K562 (cell line): ENCODE results near the gene CABLES1. TPM values are rescaled to one million over a fixed set of nuclear protein-coding genes. Genes with fewer than 3 reads are reported as not detected.

Experiments used
- DDX20 ChIP-seq: fragments of 450-650 bp; IDR thresholded peaks from 2 replicates; pipeline ENCODE4 v1.6.1; 2016; ENCODE audit warnings: missing genetic modification characterization, low read depth, mild to moderate bottlenecking, missing compliant biosample characterization, moderate library complexity
- E2F6 ChIP-seq, 2 experiments: IDR thresholded peaks; 2 replicates each; pipeline ENCODE4 v1.6.1; 2011; ENCODE audit warnings: borderline replicate concordance in 1 of 2, control low read depth in 1 of 2, low read depth in 1 of 2, low read length in 1 of 2, mild to moderate bottlenecking in 1 of 2, mixed read lengths in 1 of 2, moderate library complexity in 1 of 2; ENCODE audit not compliant: insufficient read depth in 1 of 2, insufficient read length in 1 of 2, poor library complexity in 1 of 2, severe bottlenecking in 1 of 2; ENCODE audit errors: extremely low read depth in 1 of 2
- EP400 ChIP-seq: fragments of 450-650 bp; IDR thresholded peaks from 2 replicates; pipeline ENCODE4 v1.6.1; 2017; ENCODE audit warnings: antibody characterized with exemption, mild to moderate bottlenecking, moderate library complexity
- EWSR1 ChIP-seq: fragments of 450-650 bp; IDR thresholded peaks from 2 replicates; pipeline ENCODE4 v1.6.1; 2018; ENCODE audit warnings: borderline replicate concordance, mild to moderate bottlenecking, low read depth, moderate library complexity; ENCODE audit not compliant: partially characterized antibody
- GTF2A2 ChIP-seq: IDR thresholded peaks from 2 replicates; pipeline ENCODE4 v1.6.1; 2016; ENCODE audit warnings: mild to moderate bottlenecking, missing genetic modification characterization, missing compliant biosample characterization
- IFI16 ChIP-seq: fragments of 250-450 bp; sonication (Bioruptor Pico); IDR thresholded peaks from 2 replicates; pipeline ENCODE4 v2.1.2; 2022; ENCODE audit warnings: mild to moderate bottlenecking, inconsistent platforms
- JUND ChIP-seq, 2 experiments: IDR thresholded peaks; 2 replicates in 1 of 2; 3 replicates in 1 of 2; pipeline ENCODE4 v1.6.1; 2011; ENCODE audit warnings: borderline replicate concordance in 2 of 2, low read depth in 2 of 2, low read length in 2 of 2, improper control_type of control experiment in 1 of 2, missing biosample characterization in 1 of 2, missing genetic modification characterization in 1 of 2, missing genetic modification reagents in 1 of 2
- KLF16 ChIP-seq: IDR thresholded peaks from 2 replicates; pipeline ENCODE4 v1.6.1; 2016; ENCODE audit warnings: antibody characterized with exemption
- MYC ChIP-seq, 2 experiments: fragments of 250-450 bp in 1 of 2; sonication (Bioruptor Pico) in 1 of 2; IDR thresholded peaks; 2 replicates each; pipeline versions ENCODE4 v1.5.1 to v1.6.1; 2012 to 2021; ENCODE audit warnings: low read depth in 2 of 2, borderline replicate concordance in 1 of 2, improper control_type of control experiment in 1 of 2, low read length in 1 of 2, mild to moderate bottlenecking in 1 of 2, moderate library complexity in 1 of 2
- NCOR1 ChIP-seq: fragments of 450-650 bp; IDR thresholded peaks from 2 replicates; pipeline ENCODE4 v1.6.1; 2016; ENCODE audit warnings: mild to moderate bottlenecking, moderate library complexity
- REST ChIP-seq, 2 experiments: fragments of 450-650 bp; formaldehyde crosslinking in 1 of 2; IDR thresholded peaks; 2 replicates each; pipeline versions ENCODE4 v1.4.0 to v1.6.1; 2014 to 2020; ENCODE audit warnings: mild to moderate bottlenecking in 2 of 2, borderline replicate concordance in 1 of 2, low read depth in 1 of 2
- ZNF175 ChIP-seq: fragments of 200-800 bp; sonication (Bioruptor generic); IDR thresholded peaks from 2 replicates; pipeline ENCODE4 v1.6.1; 2016; ENCODE audit warnings: low read depth, mild to moderate bottlenecking, missing genetic modification characterization, missing compliant biosample characterization
- ZNF507 ChIP-seq: conservative IDR thresholded peaks from 2 replicates; pipeline ENCODE4 v1.6.1; 2017; ENCODE audit warnings: missing genetic modification characterization, missing compliant biosample characterization
- polyA plus RNA-seq, 8 experiments: library from polyadenylated mRNA; depleted of rRNA in 4 of 8; stranded (reverse) in 5 of 8; unstranded in 3 of 8; fragments of >200 nt; fragmentation: Nextera tagmentation in 2 of 8; fragmentation: Illumina TruSeq in 1 of 8; extraction: Ambion mirVana in 2 of 8; extraction: Trizol in 1 of 8; gene quantifications; 2 replicates each; pipeline versions ENCODE4 v1.2.1 to v1.2.3, GENCODE V29; 2011 to 2014; ENCODE audit warnings: inconsistent platforms in 1 of 8, missing spikeins in 1 of 8
- total RNA-seq, 7 experiments: library from RNA; depleted of rRNA in 6 of 7; stranded (reverse); fragments of >200 nt in 6 of 7; fragmentation: Illumina TruSeq in 2 of 7; extraction: Trizol in 2 of 7; gene quantifications; 2 replicates each; pipeline versions ENCODE4 v1.2.1 to v1.2.3, GENCODE V29; 2011 to 2021; ENCODE audit warnings: low replicate concordance in 1 of 7

CABLES1 gene
- total and polyA plus RNA-seq, 9 of the 15 experiments (the other 6 are each of a cell fraction or from before 2014, with no cell fraction given): 0.04 to 0.10 (median 0.06) TPM; not detected in 3

GRCh38 chr18:23259701-23260681 is 124.7 kb downstream of the CABLES1 start (continued):
- TF ChIP-seq REST (IDR thresholded peaks at IDR 0.05; ENCODE audit: borderline replicate concordance) (peak; percentile 31; the same call in 1 of the 2 replicates), REST (CRISPR knock-in tag; IDR thresholded peaks at IDR 0.05; ENCODE audit: low read depth) (no peak), EWSR1 (no peak), ZNF175 (CRISPR knock-in tag) (peak; percentile 97), KLF16 (no peak), EP400 (0 out of 2 replicates have a peak, but pooled peaks have one; percentile 34), DDX20 (tag) (0 out of 2 replicates have a peak, but pooled peaks have one; percentile 16), IFI16 (CRISPR knock-in tag) (no peak), JUND (IDR thresholded peaks at IDR 0.05; ENCODE audit: borderline replicate concordance, low read depth, low read length) (no peak), JUND (tag; IDR thresholded peaks at IDR 0.05; ENCODE audit: borderline replicate concordance, low read depth, low read length) (peak; percentile 32; the same call in 1 of the 3 replicates), ZNF507 (tag) (no peak), NCOR1 (peak; percentile 54; the same call in 1 of the 2 replicates), E2F6 (IDR thresholded peaks at IDR 0.05; ENCODE audit: borderline replicate concordance in 1 of 2, extremely low read depth in 1 of 2, insufficient read depth in 1 of 2, insufficient read length in 1 of 2, low read depth in 1 of 2, low read length in 1 of 2, poor library complexity in 1 of 2, severe bottlenecking in 1 of 2) (peak; percentile 26 to 42), MYC (IDR thresholded peaks at IDR 0.05; ENCODE audit: low read depth, low read length) (peak; percentile 47), MYC (CRISPR knock-in tag; IDR thresholded peaks at IDR 0.05; ENCODE audit: borderline replicate concordance, low read depth) (no peak), GTF2A2 (tag) (no peak)
